ENCODE measurements around the gene PARD6G. TPM values are rescaled to one million over a fixed set of nuclear protein-coding genes. Genes with fewer than 3 reads are reported as not detected.

Gene PARD6G
- total and polyA plus RNA-seq, 4 donors: 11.8 to 20.3 (median 18.2) TPM

- Histone ChIP-seq H3K9me3 (ENCODE audit: control insufficient read depth, insufficient read depth, low read length) (no peaks in the 10 kb centered on the region), H3K36me3 (ENCODE audit: control insufficient read depth, insufficient read depth, low read length) (peaks cover 30% of the 10 kb centered on the region), H3K27me3 (ENCODE audit: control insufficient read depth, insufficient read depth, low read length) (no peaks in the 10 kb centered on the region), H3K4me3 (ENCODE audit: low read depth, low read length) (no peak overlapping the region), H3K27ac (ENCODE audit: low read depth, low read length) (no peak overlapping the region), H3K4me1 (ENCODE audit: control insufficient read depth, insufficient read depth, low read length) (peaks cover 14% of the 10 kb centered on the region)
- peak; percentile 54 to 94 (median 71) for DNase-seq (ENCODE audit: low read depth in 4 of 6, low spot score in 6 of 6)
- WGBS (ENCODE audit: insufficient coverage): 61% methylated on average over 4 of the region's 8 CpGs
These were observed 89.5 kb downstream of the PARD6G start for GRCh38 chr18:80157708-80158343.

DNA sequence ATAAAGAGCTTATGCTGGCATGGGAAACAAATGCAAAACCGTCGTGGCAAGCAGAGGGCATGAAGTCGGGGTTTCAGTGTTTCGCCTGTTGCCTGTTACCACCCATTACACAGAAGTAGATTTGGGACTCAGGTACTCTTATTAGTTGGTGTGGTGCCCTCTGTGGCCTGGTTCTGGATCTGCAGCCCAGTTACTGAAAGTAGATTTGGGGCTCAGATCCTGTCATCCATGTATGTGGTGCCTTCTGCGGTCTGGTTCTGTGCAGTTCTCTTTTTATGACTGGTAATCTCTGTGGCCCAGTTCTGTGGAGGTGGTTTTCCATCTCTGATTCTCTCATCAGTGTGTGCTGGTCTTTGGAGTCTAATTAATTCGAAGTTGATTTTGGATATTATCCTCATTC is 93.0 kb downstream of the PARD6G start:
- DNase-seq (ENCODE audit: low read depth in 4 of 6, low spot score in 6 of 6): peak in 1 of 6 donors; percentile 13
- 60% methylated on average over 2 of the region's 6 CpGs for WGBS (ENCODE audit: insufficient coverage)

DNA sequence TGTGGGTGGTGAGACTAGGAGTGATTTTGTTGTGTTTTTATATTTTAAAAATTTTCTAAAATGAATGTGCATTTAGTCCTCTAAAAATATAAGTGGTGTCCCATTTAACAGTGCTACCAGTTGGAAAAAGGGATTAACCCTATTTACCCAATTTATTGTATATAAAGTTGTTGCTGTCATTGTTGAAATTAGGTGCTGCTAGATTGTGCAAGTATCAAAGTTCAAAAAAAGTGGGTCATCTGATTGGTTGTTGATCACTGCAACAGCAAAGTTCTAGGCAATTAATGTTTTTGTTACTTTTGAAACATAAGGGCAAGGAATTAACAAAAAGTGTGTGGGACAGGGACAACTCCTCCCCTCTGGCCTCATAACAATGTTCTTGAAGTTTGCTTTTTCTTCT is 97.6 kb downstream of the PARD6G start:
- Histone ChIP-seq H3K36me3 (ENCODE audit: control insufficient read depth, insufficient read depth, low read length) (peaks cover 16% of the 10 kb centered on the region), H3K27me3 (ENCODE audit: control insufficient read depth, insufficient read depth, low read length) (no peaks in the 10 kb centered on the region), H3K4me1 (ENCODE audit: control insufficient read depth, insufficient read depth, low read length) (peaks cover 15% of the 10 kb centered on the region), H3K4me3 (ENCODE audit: low read depth, low read length) (no peak overlapping the region), H3K27ac (ENCODE audit: low read depth, low read length) (no peak overlapping the region), H3K9me3 (ENCODE audit: control insufficient read depth, insufficient read depth, low read length) (no peaks in the 10 kb centered on the region)
- DNase-seq (ENCODE audit: low read depth in 4 of 6, low spot score in 6 of 6): no peak

More for the DNA sequence above, 93.0 kb downstream of the PARD6G start:
- Histone ChIP-seq H3K27me3 (ENCODE audit: control insufficient read depth, insufficient read depth, low read length) (no peaks in the 10 kb centered on the region), H3K36me3 (ENCODE audit: control insufficient read depth, insufficient read depth, low read length) (peaks cover 12% of the 10 kb centered on the region), H3K4me3 (ENCODE audit: low read depth, low read length) (no peak overlapping the region), H3K9me3 (ENCODE audit: control insufficient read depth, insufficient read depth, low read length) (no peaks in the 10 kb centered on the region), H3K4me1 (ENCODE audit: control insufficient read depth, insufficient read depth, low read length) (no peaks in the 10 kb centered on the region), H3K27ac (ENCODE audit: low read depth, low read length) (no peak overlapping the region)

GRCh38 chr18:80148326-80149199 is 98.8 kb downstream of the PARD6G start:
- H3K4me1 ChIP-seq (ENCODE audit: control insufficient read depth, insufficient read depth, low read length): peaks cover 15% of the 10 kb centered on the region
- H3K27ac ChIP-seq (ENCODE audit: low read depth, low read length): peak overlapping the region; percentile 79
- 51% methylated on average over 24 of the region's 34 CpGs for WGBS (ENCODE audit: insufficient coverage)
- H3K27me3 ChIP-seq (ENCODE audit: control insufficient read depth, insufficient read depth, low read length): no peaks in the 10 kb centered on the region
- H3K36me3 ChIP-seq (ENCODE audit: control insufficient read depth, insufficient read depth, low read length): peaks cover 16% of the 10 kb centered on the region
- no peaks in the 10 kb centered on the region for H3K9me3 ChIP-seq (ENCODE audit: control insufficient read depth, insufficient read depth, low read length)
- DNase-seq (ENCODE audit: low read depth in 4 of 6, low spot score in 6 of 6): no peak
- H3K4me3 ChIP-seq (ENCODE audit: low read depth, low read length): peak overlapping the region; percentile 70

- Histone ChIP-seq H3K4me3 (ENCODE audit: low read depth, low read length) (peak overlapping the region; percentile 70), H3K9me3 (ENCODE audit: control insufficient read depth, insufficient read depth, low read length) (no peaks in the 10 kb centered on the region), H3K27me3 (ENCODE audit: control insufficient read depth, insufficient read depth, low read length) (no peaks in the 10 kb centered on the region), H3K36me3 (ENCODE audit: control insufficient read depth, insufficient read depth, low read length) (peaks cover 16% of the 10 kb centered on the region), H3K4me1 (ENCODE audit: control insufficient read depth, insufficient read depth, low read length) (peaks cover 15% of the 10 kb centered on the region), H3K27ac (ENCODE audit: low read depth, low read length) (peak overlapping the region; percentile 79)
- WGBS (ENCODE audit: insufficient coverage): 34% methylated on average over 51 of the region's 52 CpGs
- DNase-seq (ENCODE audit: low read depth in 4 of 6, low spot score in 6 of 6): peak; percentile 62 to 95 (median 78)
These were observed 99.6 kb downstream of the PARD6G start for GRCh38 chr18:80147418-80148325.

GRCh38 chr18:80147037-80147417 is 100.3 kb downstream of the PARD6G start:
- no peak for DNase-seq (ENCODE audit: low read depth in 4 of 6, low spot score in 6 of 6)
- H3K27ac ChIP-seq (ENCODE audit: low read depth, low read length): no peak overlapping the region
- H3K4me3 ChIP-seq (ENCODE audit: low read depth, low read length): peak overlapping the region; percentile 70

DNA sequence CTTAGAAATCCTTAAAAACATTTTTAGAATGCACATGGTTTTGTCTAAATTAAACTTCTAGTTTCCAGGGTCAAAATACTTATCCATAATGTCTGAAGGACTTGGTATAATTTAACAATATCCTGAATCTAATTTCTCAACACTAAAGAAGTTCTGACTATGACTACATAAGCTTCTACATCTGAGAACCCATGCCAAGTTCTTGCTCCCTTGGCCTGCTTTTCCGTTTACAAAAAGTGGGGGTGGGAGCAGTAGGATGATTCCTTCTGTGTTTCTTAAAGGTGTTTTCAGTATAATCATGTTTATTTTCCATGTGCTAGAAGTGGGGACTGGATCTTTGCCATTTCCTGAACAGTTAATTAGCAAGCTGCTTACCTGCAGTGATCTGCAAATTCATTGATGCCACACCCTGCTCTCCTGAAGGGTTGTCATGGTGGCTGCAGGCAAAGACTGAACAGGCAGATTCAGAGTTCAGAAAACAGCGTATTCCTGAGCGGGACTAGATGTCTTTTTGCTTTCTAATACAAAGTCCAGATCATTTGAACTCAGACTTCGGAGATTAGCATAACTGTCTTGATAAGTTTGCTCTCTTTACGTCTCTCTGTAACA is 102.0 kb downstream of the PARD6G start:
- no peak for DNase-seq (ENCODE audit: low read depth in 4 of 6, low spot score in 6 of 6)
- 88% methylated on average over 2 of the region's 5 CpGs for WGBS (ENCODE audit: insufficient coverage)
- H3K27me3 ChIP-seq (ENCODE audit: control insufficient read depth, insufficient read depth, low read length): no peaks in the 10 kb centered on the region
- H3K36me3 ChIP-seq (ENCODE audit: control insufficient read depth, insufficient read depth, low read length): peaks cover 13% of the 10 kb centered on the region
- H3K9me3 ChIP-seq (ENCODE audit: control insufficient read depth, insufficient read depth, low read length): no peaks in the 10 kb centered on the region
- peaks cover 15% of the 10 kb centered on the region for H3K4me1 ChIP-seq (ENCODE audit: control insufficient read depth, insufficient read depth, low read length)
- no peak overlapping the region for H3K27ac ChIP-seq (ENCODE audit: low read depth, low read length)
- H3K4me3 ChIP-seq (ENCODE audit: low read depth, low read length): no peak overlapping the region

More at GRCh38 chr18:80147037-80147417, 100.3 kb downstream of the PARD6G start:
- no peaks in the 10 kb centered on the region for H3K9me3 ChIP-seq (ENCODE audit: control insufficient read depth, insufficient read depth, low read length)
- H3K4me1 ChIP-seq (ENCODE audit: control insufficient read depth, insufficient read depth, low read length): peaks cover 15% of the 10 kb centered on the region
- 44% methylated on average over 12 of the region's 12 CpGs for WGBS (ENCODE audit: insufficient coverage)
- peaks cover 16% of the 10 kb centered on the region for H3K36me3 ChIP-seq (ENCODE audit: control insufficient read depth, insufficient read depth, low read length)
- H3K27me3 ChIP-seq (ENCODE audit: control insufficient read depth, insufficient read depth, low read length): no peaks in the 10 kb centered on the region

DNA sequence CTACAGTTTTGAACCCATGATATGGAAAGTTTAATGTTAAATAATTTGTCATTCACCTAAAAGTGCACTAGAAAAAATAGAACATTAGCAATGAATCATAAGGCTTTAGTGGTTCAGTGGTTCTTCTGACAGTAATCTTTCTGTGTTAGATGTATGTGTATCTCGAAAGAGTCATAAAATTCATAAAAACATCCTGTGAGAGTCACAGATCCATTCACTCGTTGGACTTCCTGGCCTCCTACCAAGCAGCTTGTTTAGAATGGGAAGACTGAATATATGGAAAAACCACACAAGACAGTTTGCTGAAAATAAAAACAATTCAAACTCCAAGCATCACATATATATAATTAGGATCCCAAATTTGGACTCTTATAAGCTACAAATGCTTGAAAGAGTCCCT is 103.4 kb downstream of the PARD6G start:
- DNase-seq (ENCODE audit: low read depth in 4 of 6, low spot score in 6 of 6): peak in 1 of 6 donors; percentile 20

GRCh38 chr18:80140455-80140985 is 106.8 kb downstream of the PARD6G start:
- Histone ChIP-seq H3K4me3 (ENCODE audit: low read depth, low read length) (no peak overlapping the region), H3K9me3 (ENCODE audit: control insufficient read depth, insufficient read depth, low read length) (no peaks in the 10 kb centered on the region), H3K27me3 (ENCODE audit: control insufficient read depth, insufficient read depth, low read length) (no peaks in the 10 kb centered on the region), H3K4me1 (ENCODE audit: control insufficient read depth, insufficient read depth, low read length) (no peaks in the 10 kb centered on the region), H3K27ac (ENCODE audit: low read depth, low read length) (no peak overlapping the region), H3K36me3 (ENCODE audit: control insufficient read depth, insufficient read depth, low read length) (peaks cover 28% of the 10 kb centered on the region)
- no peak for DNase-seq (ENCODE audit: low read depth in 4 of 6, low spot score in 6 of 6)
- WGBS (ENCODE audit: insufficient coverage): 70% methylated on average over 2 of the region's 5 CpGs

More for the DNA sequence above, 103.4 kb downstream of the PARD6G start:
- Histone ChIP-seq H3K4me1 (ENCODE audit: control insufficient read depth, insufficient read depth, low read length) (peaks cover 13% of the 10 kb centered on the region), H3K27ac (ENCODE audit: low read depth, low read length) (no peak overlapping the region), H3K9me3 (ENCODE audit: control insufficient read depth, insufficient read depth, low read length) (no peaks in the 10 kb centered on the region), H3K27me3 (ENCODE audit: control insufficient read depth, insufficient read depth, low read length) (no peaks in the 10 kb centered on the region), H3K36me3 (ENCODE audit: control insufficient read depth, insufficient read depth, low read length) (peaks cover 11% of the 10 kb centered on the region), H3K4me3 (ENCODE audit: low read depth, low read length) (no peak overlapping the region)
- WGBS (ENCODE audit: insufficient coverage): no CpG with 5 or more reads among the region's 2 CpGs

Data from spinal cord (tissue), 10 donors.